Duodenal mucosa (tissue), 2 donors: Measurements from ENCODE around the gene KRTCAP3.
A peak's percentile ranks its signal among the peaks of the same experiment; 100 is the strongest.
"Not testable (repeated sequence)": the region's sequence is repeated elsewhere in the genome, so short reads cannot be mapped to it uniquely, and the experiment has no call there.

Experiments used
- H3K27ac ChIP-seq: one replicate; pipeline ENCODE4 v1.7.0; 2013; ENCODE audit warnings: low read depth, low read length
- H3K27me3 ChIP-seq, 2 donors: one replicate each; pipeline ENCODE4 v1.7.0; 2013; ENCODE audit warnings: low read length in 2 of 2, control low read depth in 1 of 2; ENCODE audit not compliant: insufficient read depth in 2 of 2, control insufficient read depth in 1 of 2
- H3K36me3 ChIP-seq, 2 donors: one replicate each; pipeline ENCODE4 v1.7.0; 2013; ENCODE audit warnings: low read length in 2 of 2, control low read depth in 1 of 2; ENCODE audit not compliant: insufficient read depth in 2 of 2, control insufficient read depth in 1 of 2
- H3K4me1 ChIP-seq, 2 donors: one replicate each; pipeline ENCODE4 v1.7.0; 2013; ENCODE audit warnings: low read length in 2 of 2, control low read depth in 1 of 2; ENCODE audit not compliant: insufficient read depth in 2 of 2, control insufficient read depth in 1 of 2
- H3K4me3 ChIP-seq, 2 donors: one replicate each; pipeline ENCODE4 v1.7.0; 2013; ENCODE audit warnings: low read length in 2 of 2, low read depth in 1 of 2
- H3K9ac ChIP-seq, 2 donors: one replicate each; pipeline ENCODE4 v1.7.0; 2013; ENCODE audit warnings: low read length in 2 of 2, low read depth in 1 of 2
- H3K9me3 ChIP-seq, 2 donors: one replicate each; pipeline ENCODE4 v1.7.0; 2013; ENCODE audit warnings: low read length in 2 of 2, control low read depth in 1 of 2; ENCODE audit not compliant: control insufficient read depth in 1 of 2

Gene KRTCAP3

DNA sequence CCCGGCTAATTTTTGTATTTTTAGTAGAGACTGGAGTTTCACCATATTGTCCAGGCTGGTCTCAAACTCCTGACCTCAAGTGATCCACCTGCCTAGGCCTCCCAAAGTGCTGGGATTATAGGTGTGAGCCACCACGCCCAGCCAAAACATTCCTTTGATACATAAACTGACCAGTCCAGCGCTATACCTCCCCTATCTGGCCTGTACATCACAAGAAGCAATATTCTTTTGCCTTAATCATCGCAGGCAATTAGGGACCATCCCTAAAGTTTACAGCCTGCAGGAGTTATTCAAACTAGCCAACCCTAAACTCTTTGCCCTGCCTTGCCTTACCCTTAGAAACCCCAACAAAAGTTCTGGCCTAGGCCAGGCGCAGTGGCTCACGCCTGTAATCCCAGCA is 26.0 kb upstream of the KRTCAP3 start:
- H3K4me1 ChIP-seq: no peaks in the 10 kb centered on the region
- no peaks in the 10 kb centered on the region for H3K9me3 ChIP-seq
- H3K27ac ChIP-seq: no peak overlapping the region
- H3K4me3 ChIP-seq: no peak overlapping the region
- no peaks in the 10 kb centered on the region for H3K27me3 ChIP-seq
- H3K9ac ChIP-seq: no peak overlapping the region
- H3K36me3 ChIP-seq: no peaks in the 10 kb centered on the region

GRCh38 chr2:27420996-27421395 is 21.2 kb upstream of the KRTCAP3 start:
- no peak overlapping the region for H3K4me3 ChIP-seq

GRCh38 chr2:27421660-27422250 is 20.4 kb upstream of the KRTCAP3 start:
- Histone ChIP-seq H3K4me1 (no peaks in the 10 kb centered on the region), H3K9me3 (no peaks in the 10 kb centered on the region), H3K27ac (no peak overlapping the region), H3K9ac (no peak overlapping the region), H3K36me3 (no peaks in the 10 kb centered on the region), H3K4me3 (no peak overlapping the region), H3K27me3 (no peaks in the 10 kb centered on the region)

More at GRCh38 chr2:27420996-27421395, 21.2 kb upstream of the KRTCAP3 start:
- H3K4me1 ChIP-seq: no peaks in the 10 kb centered on the region
- no peaks in the 10 kb centered on the region for H3K36me3 ChIP-seq
- no peaks in the 10 kb centered on the region for H3K9me3 ChIP-seq
- H3K9ac ChIP-seq: no peak overlapping the region
- no peaks in the 10 kb centered on the region for H3K27me3 ChIP-seq
- no peak overlapping the region for H3K27ac ChIP-seq

DNA sequence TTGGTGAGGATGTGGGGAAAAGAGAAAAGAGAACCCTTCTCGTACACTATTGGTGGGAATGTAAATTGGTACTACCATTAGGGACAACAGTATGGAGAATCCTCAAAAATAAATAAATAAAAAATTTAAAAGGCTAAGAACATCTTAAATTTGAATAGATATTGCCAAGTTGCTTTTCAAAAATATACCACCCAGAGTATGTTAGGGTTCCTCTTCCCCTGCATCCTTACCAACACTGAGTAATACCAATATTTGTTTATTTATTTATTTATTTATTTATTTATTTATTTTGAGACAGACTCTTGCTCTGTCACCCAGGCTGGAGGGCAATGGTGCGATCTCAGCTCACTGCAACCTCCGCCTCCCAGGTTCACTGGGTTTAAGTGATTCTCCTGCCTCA is 19.2 kb upstream of the KRTCAP3 start:
- H3K27me3 ChIP-seq: no peaks in the 10 kb centered on the region

DNA sequence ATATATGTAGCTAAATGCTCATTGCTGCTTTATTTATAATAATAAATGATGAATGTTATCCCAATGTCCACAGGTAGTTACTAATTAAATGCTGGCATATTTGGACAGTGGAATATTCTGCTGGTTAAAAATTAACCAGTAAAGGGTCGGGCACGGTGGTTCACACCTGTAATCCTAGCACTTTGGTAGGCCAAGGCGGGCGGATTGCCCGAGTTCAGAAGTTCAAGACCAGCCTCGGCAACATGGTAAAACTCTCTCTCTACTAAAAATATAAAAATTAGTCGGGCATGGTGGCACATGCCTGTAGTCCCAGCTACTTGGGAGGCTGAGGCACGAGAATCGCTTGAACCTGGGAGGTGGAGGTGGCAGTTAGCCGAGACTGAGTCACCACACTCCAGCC is 17.1 kb upstream of the KRTCAP3 start:
- not testable (repeated sequence) for H3K27ac ChIP-seq, H3K4me3 ChIP-seq, H3K9me3 ChIP-seq, H3K9ac ChIP-seq, H3K4me1 ChIP-seq, H3K36me3 ChIP-seq, H3K27me3 ChIP-seq

More for the DNA sequence above, 19.2 kb upstream of the KRTCAP3 start:
- H3K36me3 ChIP-seq: no peaks in the 10 kb centered on the region
- peaks cover 0 to 5% of the 10 kb centered on the region in 2 donors for H3K4me1 ChIP-seq
- H3K27ac ChIP-seq: no peak overlapping the region
- no peak overlapping the region for H3K4me3 ChIP-seq
- H3K9me3 ChIP-seq: no peaks in the 10 kb centered on the region
- no peak overlapping the region for H3K9ac ChIP-seq

DNA sequence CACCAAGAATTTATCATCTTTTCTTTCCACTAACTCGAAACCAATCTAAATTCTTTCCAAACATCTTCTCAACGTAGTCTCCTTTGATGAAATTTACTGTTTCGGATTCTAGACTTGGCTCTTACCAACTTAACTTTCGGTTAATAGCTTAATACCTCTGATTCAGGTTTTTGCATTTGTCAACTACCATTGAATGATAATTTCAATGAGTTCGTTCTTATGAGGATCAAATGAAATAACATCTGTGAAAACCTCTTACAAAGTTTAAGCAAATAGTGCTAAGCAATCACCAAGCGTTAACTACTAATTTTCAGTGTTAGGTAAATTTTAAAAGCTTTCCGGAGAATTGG is 14.3 kb upstream of the KRTCAP3 start:
- no peaks in the 10 kb centered on the region for H3K36me3 ChIP-seq
- peaks cover 17 to 19% of the 10 kb centered on the region in 2 donors for H3K4me1 ChIP-seq
- H3K4me3 ChIP-seq: peak overlapping the region; percentile 92 to 94
- H3K9me3 ChIP-seq: no peaks in the 10 kb centered on the region
- no peaks in the 10 kb centered on the region for H3K27me3 ChIP-seq
- peak overlapping the region; percentile 97 for H3K27ac ChIP-seq
- H3K9ac ChIP-seq: peak overlapping the region; percentile 85 to 94

DNA sequence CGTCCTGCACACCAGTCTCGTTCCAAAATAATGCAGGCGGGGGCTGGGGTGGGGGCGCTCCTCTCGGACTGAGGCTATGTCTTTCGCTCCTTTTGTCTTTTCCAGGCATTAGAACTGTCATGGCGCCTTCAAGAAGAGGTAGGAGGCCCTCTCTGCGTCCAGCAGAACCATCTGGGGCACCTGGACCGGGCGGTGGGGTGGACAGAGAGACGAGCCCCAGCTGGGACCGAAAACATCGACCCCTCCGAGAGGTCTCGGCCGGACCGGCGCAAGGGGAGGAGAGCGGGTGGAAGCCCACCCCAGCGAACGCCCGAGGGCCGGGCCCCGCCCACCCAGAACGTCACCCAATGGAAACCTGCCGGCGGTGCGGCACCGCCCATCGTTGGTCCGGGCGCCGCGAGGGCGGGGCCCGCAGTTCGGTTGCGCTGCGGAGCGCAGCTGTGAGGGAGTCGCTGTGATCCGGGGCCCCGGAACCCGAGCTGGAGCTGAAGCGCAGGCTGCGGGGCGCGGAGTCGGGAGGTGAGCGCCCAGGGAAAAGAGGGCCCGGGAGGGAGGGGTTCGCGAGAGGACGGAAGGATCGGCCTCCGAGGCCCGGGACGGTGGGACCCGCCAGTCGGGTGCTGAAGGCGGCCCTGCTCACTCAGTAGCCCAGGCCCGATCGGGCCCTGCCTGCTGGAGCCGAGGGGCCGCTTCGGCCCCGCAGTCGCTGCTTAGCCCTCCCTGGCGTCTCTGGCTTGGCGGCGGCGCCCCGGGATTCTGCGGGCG is 13.8 kb upstream of the KRTCAP3 start, which contains the start of gene NRBP1:
Gene NRBP1 (plus strand): TSS at position 419 of the 765 bp plus-strand sequence. CDS start 4,643 bp downstream, outside the sequence.
- Histone ChIP-seq H3K4me1 (peaks cover 17 to 19% of the 10 kb centered on the region in 2 donors), H3K27ac (peak within 1 kb of the TSS; percentile 97)

DNA sequence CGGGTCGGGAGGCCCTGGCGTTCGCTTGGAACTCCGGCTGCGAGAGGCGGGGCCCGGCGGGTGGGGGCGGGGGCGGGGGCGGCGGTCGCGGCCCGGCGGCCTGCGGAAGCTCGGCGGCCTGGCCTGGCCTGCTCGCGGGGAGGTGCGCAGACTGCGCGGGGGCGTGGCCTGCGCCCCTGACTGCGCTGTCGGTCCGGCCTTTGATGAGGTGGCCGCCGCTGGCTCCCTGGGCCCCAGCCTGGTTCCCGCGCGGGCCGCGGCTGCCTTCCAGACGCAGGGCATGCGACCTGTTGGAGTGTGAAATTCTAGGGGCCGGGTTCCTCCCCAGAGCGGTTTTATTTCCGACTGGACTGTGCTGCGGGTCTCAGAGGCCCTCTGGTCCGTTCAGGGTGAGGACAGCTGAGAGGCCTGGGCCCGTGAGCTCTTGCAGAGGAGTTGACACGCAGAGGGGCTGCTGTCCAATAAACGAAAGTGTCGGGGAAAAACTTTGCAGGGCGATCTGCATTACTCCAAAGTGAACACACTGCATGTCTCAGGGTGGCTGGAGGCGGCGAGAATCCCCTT is 13.1 kb upstream of the KRTCAP3 start:
- peak overlapping the region; percentile 97 for H3K27ac ChIP-seq
- H3K4me1 ChIP-seq: peaks cover 17 to 19% of the 10 kb centered on the region in 2 donors
- no peaks in the 10 kb centered on the region for H3K27me3 ChIP-seq
- H3K36me3 ChIP-seq: peaks cover 11 to 12% of the 10 kb centered on the region in 2 donors
- H3K9ac ChIP-seq: peak overlapping the region; percentile 94 to 98
- no peaks in the 10 kb centered on the region for H3K9me3 ChIP-seq
- H3K4me3 ChIP-seq: peak overlapping the region; percentile 92 to 94

More for the DNA sequence above, 13.8 kb upstream of the KRTCAP3 start, which contains the start of gene NRBP1:
- peak within 1 kb of the TSS; percentile 94 to 98 for H3K9ac ChIP-seq
- H3K9me3 ChIP-seq: no peaks in the 10 kb centered on the region
- peaks cover 4 to 5% of the 10 kb centered on the region in 2 donors for H3K36me3 ChIP-seq
- no peaks in the 10 kb centered on the region for H3K27me3 ChIP-seq
- peak within 1 kb of the TSS; percentile 92 to 94 for H3K4me3 ChIP-seq

DNA sequence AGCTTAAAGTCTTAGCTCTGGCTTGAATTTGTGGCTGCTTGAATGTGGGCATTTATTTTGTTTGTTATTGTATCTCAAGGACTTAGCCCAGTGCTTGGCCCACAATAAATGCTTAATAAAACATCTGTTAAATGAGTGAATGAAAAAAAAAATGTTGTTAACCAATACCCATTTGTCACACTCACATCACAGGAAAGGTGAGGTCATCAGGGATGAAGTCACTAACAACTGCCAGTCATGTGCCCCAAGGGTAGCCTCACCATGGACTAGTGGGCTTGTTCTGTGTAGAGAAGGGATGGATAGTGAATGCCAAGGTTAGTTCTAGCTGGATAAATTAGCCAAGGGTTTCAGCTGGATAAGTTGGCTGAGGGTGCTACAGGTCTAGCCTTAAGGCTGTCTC is 10.8 kb upstream of the KRTCAP3 start:
- Histone ChIP-seq H3K27me3 (no peaks in the 10 kb centered on the region), H3K4me1 (peaks cover 17 to 19% of the 10 kb centered on the region in 2 donors), H3K27ac (no peak overlapping the region), H3K36me3 (peaks cover 34 to 35% of the 10 kb centered on the region in 2 donors), H3K9ac (no peak overlapping the region), H3K4me3 (no peak overlapping the region), H3K9me3 (no peaks in the 10 kb centered on the region)

- no peak overlapping the region for H3K27ac ChIP-seq
- H3K36me3 ChIP-seq: peaks cover 54 to 73% of the 10 kb centered on the region in 2 donors
- no peak overlapping the region for H3K9ac ChIP-seq
- no peak overlapping the region for H3K4me3 ChIP-seq
- no peaks in the 10 kb centered on the region for H3K27me3 ChIP-seq
- peaks cover 5 to 7% of the 10 kb centered on the region in 2 donors for H3K4me1 ChIP-seq
- no peaks in the 10 kb centered on the region for H3K9me3 ChIP-seq
Observed at GRCh38 chr2:27435628-27436027, 6.6 kb upstream of the KRTCAP3 start.
